HEK293 (cell line): ENCODE results near the gene CD79A.

Source experiments
- CTCF ChIA-PET: fragments of 350-600 bp; formaldehyde crosslinking; extraction: SDS; loops from one replicate; lab custom pipeline; 2021; ENCODE audit warnings: antibody characterized with exemption; lab: Yijun Ruan, JAX
- POLR2A ChIA-PET: fragments of 300-600 bp; formaldehyde crosslinking; extraction: SDS; loops from one replicate; lab custom pipeline; 2020; ENCODE audit warnings: antibody characterized with exemption, inconsistent platforms; lab: Yijun Ruan, JAX
- H3K27ac ChIP-seq: fragments of 200-500 bp; sonication (Bioruptor generic); 2 replicates; pipeline ENCODE4 v1.5.1; 2014; ENCODE audit warnings: low read depth, low read length, control low read depth, inconsistent platforms; ENCODE audit errors: extremely low read depth
- H3K36me3 ChIP-seq, 2 experiments: fragments of 200-500 bp in 1 of 2; sonication (Bioruptor generic) in 1 of 2; 1 replicate in 1 of 2; 2 replicates in 1 of 2; pipeline ENCODE4 v1.5.1; 2014 to 2017; ENCODE audit warnings: inconsistent platforms in 2 of 2, low read length in 2 of 2; ENCODE audit not compliant: control insufficient read depth in 2 of 2, insufficient read depth in 1 of 2
- H3K4me1 ChIP-seq: fragments of 200-500 bp; sonication (Bioruptor generic); 2 replicates; pipeline ENCODE4 v1.5.1; 2014; ENCODE audit warnings: mild to moderate bottlenecking, low read length, inconsistent platforms; ENCODE audit not compliant: control insufficient read depth, insufficient read depth
- H3K4me3 ChIP-seq: 2 replicates; pipeline ENCODE4 v1.5.1; 2011; ENCODE audit warnings: low read depth, mild to moderate bottlenecking, control low read depth, low read length, moderate library complexity
- H3K9me3 ChIP-seq: fragments of 200-500 bp; sonication (Bioruptor generic); 2 replicates; pipeline ENCODE4 v1.5.1; 2014; ENCODE audit warnings: low read depth, low read length, inconsistent platforms; ENCODE audit not compliant: control insufficient read depth, insufficient read depth
- BCL11A ChIP-seq: fragments of 450-650 bp; formaldehyde crosslinking; IDR thresholded peaks from 2 replicates; pipeline ENCODE4 v1.5.1; 2016; ENCODE audit warnings: low read depth, missing biosample characterization, missing genetic modification characterization
- HOXC10 ChIP-seq: sonication (generic); formaldehyde crosslinking; IDR thresholded peaks from 2 replicates; pipeline ENCODE4 v1.8.1; 2023; ENCODE audit warnings: mild to moderate bottlenecking, missing genetic modification reagents
- HOXD13 ChIP-seq: sonication (generic); formaldehyde crosslinking; IDR thresholded peaks from 2 replicates; pipeline ENCODE4 v1.8.0; 2022; ENCODE audit warnings: missing genetic modification reagents, borderline replicate concordance
- MZF1 ChIP-seq: fragments of 450-650 bp; formaldehyde crosslinking; IDR thresholded peaks from 2 replicates; pipeline ENCODE4 v1.5.1; 2017; ENCODE audit warnings: missing biosample characterization, missing genetic modification characterization, borderline replicate concordance
- PBX3 ChIP-seq: sonication (generic); formaldehyde crosslinking; IDR thresholded peaks from 2 replicates; pipeline ENCODE4 v1.8.1; 2022; ENCODE audit warnings: mild to moderate bottlenecking, moderate library complexity, missing genetic modification reagents
- ZBTB21 ChIP-seq: fragments of 450-650 bp; formaldehyde crosslinking; IDR thresholded peaks from 2 replicates; pipeline ENCODE4 v1.5.1; 2017; ENCODE audit warnings: missing biosample characterization, missing genetic modification characterization
- ZIC2 ChIP-seq: fragments of 450-650 bp; formaldehyde crosslinking; IDR thresholded peaks from 2 replicates; pipeline ENCODE4 v1.5.1; 2016; ENCODE audit warnings: missing biosample characterization, missing genetic modification characterization
- ZNF138 ChIP-seq: fragments of 450-650 bp; formaldehyde crosslinking; IDR thresholded peaks from 2 replicates; pipeline ENCODE4 v1.5.1; 2016; ENCODE audit warnings: missing biosample characterization, missing genetic modification characterization, borderline replicate concordance
- ZNF148 ChIP-seq: fragments of 450-650 bp; formaldehyde crosslinking; IDR thresholded peaks from 2 replicates; pipeline ENCODE4 v1.5.0; 2017; ENCODE audit warnings: missing biosample characterization, missing genetic modification characterization, borderline replicate concordance
- ZNF311 ChIP-seq: fragments of 450-650 bp; formaldehyde crosslinking; IDR thresholded peaks from 2 replicates; pipeline ENCODE4 v1.5.1; 2017; ENCODE audit warnings: missing biosample characterization, missing genetic modification characterization, borderline replicate concordance
- ZNF335 ChIP-seq: fragments of 450-650 bp; formaldehyde crosslinking; conservative IDR thresholded peaks from 2 replicates; pipeline ENCODE4 v1.5.1; 2016; ENCODE audit warnings: missing biosample characterization, missing genetic modification characterization
- ZNF354C ChIP-seq: fragments of 450-650 bp; formaldehyde crosslinking; IDR thresholded peaks from 2 replicates; pipeline ENCODE4 v1.5.1; 2016; ENCODE audit warnings: missing biosample characterization, missing genetic modification characterization, low read depth, borderline replicate concordance
- ZNF426 ChIP-seq: fragments of 450-650 bp; formaldehyde crosslinking; IDR thresholded peaks from 2 replicates; pipeline ENCODE4 v1.5.1; 2017; ENCODE audit warnings: missing biosample characterization, missing genetic modification characterization, mild to moderate bottlenecking, inconsistent platforms, moderate library complexity
- ZNF560 ChIP-seq: fragments of 450-650 bp; formaldehyde crosslinking; IDR thresholded peaks from 2 replicates; pipeline ENCODE4 v1.5.1; 2017; ENCODE audit warnings: missing biosample characterization, missing genetic modification characterization, borderline replicate concordance
- ZNF580 ChIP-seq: fragments of 450-650 bp; formaldehyde crosslinking; IDR thresholded peaks from 2 replicates; pipeline ENCODE4 v1.5.1; 2016; ENCODE audit warnings: missing biosample characterization, missing genetic modification characterization
- ZNF600 ChIP-seq: fragments of 450-650 bp; formaldehyde crosslinking; IDR thresholded peaks from 2 replicates; pipeline ENCODE4 v1.5.1; 2016; ENCODE audit warnings: missing biosample characterization, missing genetic modification characterization
- ZNF624 ChIP-seq: fragments of 450-650 bp; formaldehyde crosslinking; IDR thresholded peaks from 2 replicates; pipeline ENCODE4 v1.5.1; 2017; ENCODE audit warnings: missing biosample characterization, missing genetic modification characterization
- ZNF701 ChIP-seq: fragments of 450-650 bp; formaldehyde crosslinking; IDR thresholded peaks from 2 replicates; pipeline ENCODE4 v1.5.1; 2016; ENCODE audit warnings: missing biosample characterization, missing genetic modification characterization
- ZNF704 ChIP-seq: fragments of 450-650 bp; formaldehyde crosslinking; IDR thresholded peaks from 2 replicates; pipeline ENCODE4 v1.5.1; 2016; ENCODE audit warnings: missing biosample characterization, missing genetic modification characterization
- ZNF707 ChIP-seq: fragments of 450-650 bp; formaldehyde crosslinking; IDR thresholded peaks from 2 replicates; pipeline ENCODE4 v1.5.1; 2016; ENCODE audit warnings: missing biosample characterization, missing genetic modification characterization
- TF ChIP-seq, protein P1 (sequence below): fragments of 450-650 bp; formaldehyde crosslinking; IDR thresholded peaks from 2 replicates; pipeline ENCODE4 v1.5.1; 2016; ENCODE audit warnings: missing biosample characterization, missing genetic modification characterization

The CD79A gene

DNA sequence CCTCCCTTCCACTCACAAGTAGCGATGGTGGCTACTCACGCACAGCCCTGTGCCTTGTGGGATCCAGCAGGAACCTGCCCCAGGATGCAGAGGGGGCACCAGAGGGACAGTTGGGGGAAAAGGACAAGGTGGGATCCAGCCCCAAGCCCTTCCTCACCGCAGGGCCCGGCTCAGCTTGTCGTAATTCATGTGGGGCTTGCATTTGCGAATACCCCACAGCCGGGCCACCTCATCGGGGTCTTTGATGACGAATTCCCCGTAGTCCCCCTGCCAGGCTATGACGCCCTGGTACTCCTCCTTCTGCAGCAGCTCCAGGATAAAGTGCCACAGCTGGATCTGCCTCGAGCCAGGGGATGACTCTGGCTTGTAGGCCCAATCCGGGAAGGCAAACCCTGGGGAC lies 32.6 kb downstream of the CD79A start (continued):
- TF ChIP-seq ZNF148 (tag by site-specific recombination) (no peak), ZNF138 (no peak), ZNF426 (tag by site-specific recombination) (no peak), PBX3 (CRISPR knock-in tag) (no peak)
- TF ChIP-seq, protein P1, sequence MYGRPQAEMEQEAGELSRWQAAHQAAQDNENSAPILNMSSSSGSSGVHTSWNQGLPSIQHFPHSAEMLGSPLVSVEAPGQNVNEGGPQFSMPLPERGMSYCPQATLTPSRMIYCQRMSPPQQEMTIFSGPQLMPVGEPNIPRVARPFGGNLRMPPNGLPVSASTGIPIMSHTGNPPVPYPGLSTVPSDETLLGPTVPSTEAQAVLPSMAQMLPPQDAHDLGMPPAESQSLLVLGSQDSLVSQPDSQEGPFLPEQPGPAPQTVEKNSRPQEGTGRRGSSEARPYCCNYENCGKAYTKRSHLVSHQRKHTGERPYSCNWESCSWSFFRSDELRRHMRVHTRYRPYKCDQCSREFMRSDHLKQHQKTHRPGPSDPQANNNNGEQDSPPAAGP (tag by site-specific recombination): no peak

- ChIA-PET POLR2A (interaction anchor here (0.6 to 0.8 kb wide), 2 partner anchors 32 to 51 kb away, joined by 3 to 4 read pairs; no protein-coding TSS in a partner anchor), CTCF (interaction anchor here (1.2 kb wide), 1 partner anchor 25 kb away, joined by 3 read pairs; no protein-coding TSS in a partner anchor)
- Histone ChIP-seq H3K27ac (no peak overlapping the region), H3K4me1 (no peaks in the 10 kb centered on the region), H3K9me3 (no peaks in the 10 kb centered on the region), H3K4me3 (no peak overlapping the region), H3K36me3 (peaks cover 10 to 11% of the 10 kb centered on the region in 2 experiments)
- TF ChIP-seq HOXD13 (CRISPR knock-in tag) (no peak), ZNF580 (tag by site-specific recombination) (no peak), ZNF701 (tag by site-specific recombination) (no peak), ZBTB21 (no peak), ZNF624 (tag by site-specific recombination) (no peak), HOXC10 (no peak), ZNF311 (tag by site-specific recombination) (no peak), ZNF704 (tag by site-specific recombination) (no peak), BCL11A (no peak), ZNF354C (tag by site-specific recombination) (no peak), ZNF707 (no peak), ZNF560 (no peak), ZNF148 (tag by site-specific recombination) (no peak), ZIC2 (peak; percentile 49), MZF1 (tag by site-specific recombination) (no peak), ZNF335 (no peak), ZNF600 (tag by site-specific recombination) (peak; percentile 64; the same call in 1 of the 2 replicates)
Measured at GRCh38 chr19:41910240-41910991, 33.3 kb downstream of the CD79A start.
